ENCODE results near the gene TBC1D21.

TBC1D21 gene

GRCh38 chr15:73840771-73841170, 32.6 kb upstream of the TBC1D21 start:
- TF ChIP-seq CTCF (IDR thresholded peaks at IDR 0.05; ENCODE audit: low read depth, low read length), result no peak
- no peak overlapping the region for H3K4me3 ChIP-seq (ENCODE audit: low read depth, low read length)

GRCh38 chr15:73841756-73842725, 31.3 kb upstream of the TBC1D21 start:
- no peak for TF ChIP-seq CTCF (IDR thresholded peaks at IDR 0.05; ENCODE audit: low read depth, low read length)
- H3K4me3 ChIP-seq (ENCODE audit: low read depth, low read length), result no peak overlapping the region

- no peak for TF ChIP-seq CTCF (IDR thresholded peaks at IDR 0.05; ENCODE audit: low read depth, low read length)
- no peak overlapping the region for H3K4me3 ChIP-seq (ENCODE audit: low read depth, low read length)
Observed at GRCh38 chr15:73843787-73844186, 29.6 kb upstream of the TBC1D21 start.

- TF ChIP-seq CTCF (IDR thresholded peaks at IDR 0.05; ENCODE audit: low read depth, low read length), result no peak
- H3K4me3 ChIP-seq (ENCODE audit: low read depth, low read length), result no peak overlapping the region
Observed at GRCh38 chr15:73844356-73844755, 29.0 kb upstream of the TBC1D21 start.

- TF ChIP-seq CTCF (IDR thresholded peaks at IDR 0.05; ENCODE audit: low read depth, low read length), result no peak
- no peak overlapping the region for H3K4me3 ChIP-seq (ENCODE audit: low read depth, low read length)
Observed at GRCh38 chr15:73845507-73845906, 27.9 kb upstream of the TBC1D21 start.

- H3K4me3 ChIP-seq (ENCODE audit: low read depth, low read length), result no peak overlapping the region
- TF ChIP-seq CTCF (IDR thresholded peaks at IDR 0.05; ENCODE audit: low read depth, low read length), result no peak
Observed at GRCh38 chr15:73845907-73846306, 27.5 kb upstream of the TBC1D21 start.

GRCh38 chr15:73849641-73850040, 23.7 kb upstream of the TBC1D21 start:
- no peak for TF ChIP-seq CTCF (IDR thresholded peaks at IDR 0.05; ENCODE audit: low read depth, low read length)
- no peak overlapping the region for H3K4me3 ChIP-seq (ENCODE audit: low read depth, low read length)
